Measurements from ENCODE around the gene MTA1. TPM values are rescaled to one million over a fixed set of nuclear protein-coding genes. Genes with fewer than 3 reads are reported as not detected.

Gene MTA1
- total RNA-seq, 4 donors from 2014 or later: 34.3 to 75.0 (median 49.2) TPM

GRCh38 chr14:105476831-105477659 is 57.4 kb downstream of the MTA1 start:
- TF ChIP-seq CTCF (IDR thresholded peaks at IDR 0.05; ENCODE audit: low read depth): no peak

- no peak for TF ChIP-seq CTCF (IDR thresholded peaks at IDR 0.05; ENCODE audit: low read depth)
Observed at GRCh38 chr14:105477660-105478397, 58.2 kb downstream of the MTA1 start.

- no peak for TF ChIP-seq CTCF (IDR thresholded peaks at IDR 0.05; ENCODE audit: low read depth)
Observed at GRCh38 chr14:105478398-105479251, 59.0 kb downstream of the MTA1 start.

- TF ChIP-seq CTCF (IDR thresholded peaks at IDR 0.05; ENCODE audit: low read depth): no peak
Observed at GRCh38 chr14:105479431-105480158, 60.0 kb downstream of the MTA1 start.

GRCh38 chr14:105480199-105480746 is 60.6 kb downstream of the MTA1 start:
- no peak for TF ChIP-seq CTCF (IDR thresholded peaks at IDR 0.05; ENCODE audit: low read depth)

- TF ChIP-seq CTCF (IDR thresholded peaks at IDR 0.05; ENCODE audit: low read depth): no peak
Observed at GRCh38 chr14:105480807-105481801, 61.5 kb downstream of the MTA1 start.

All from subcutaneous adipose tissue (tissue), 4 donors.